Fibroblast of skin of left biceps (primary cell): Measurements from ENCODE around the gene EHD1.

Source experiments
- DNase-seq, 2 experiments: peaks; one replicate each; pipeline ENCODE4 v3.0.0-alpha.2; 2013; ENCODE audit warnings: low read depth in 2 of 2

Gene EHD1

DNA sequence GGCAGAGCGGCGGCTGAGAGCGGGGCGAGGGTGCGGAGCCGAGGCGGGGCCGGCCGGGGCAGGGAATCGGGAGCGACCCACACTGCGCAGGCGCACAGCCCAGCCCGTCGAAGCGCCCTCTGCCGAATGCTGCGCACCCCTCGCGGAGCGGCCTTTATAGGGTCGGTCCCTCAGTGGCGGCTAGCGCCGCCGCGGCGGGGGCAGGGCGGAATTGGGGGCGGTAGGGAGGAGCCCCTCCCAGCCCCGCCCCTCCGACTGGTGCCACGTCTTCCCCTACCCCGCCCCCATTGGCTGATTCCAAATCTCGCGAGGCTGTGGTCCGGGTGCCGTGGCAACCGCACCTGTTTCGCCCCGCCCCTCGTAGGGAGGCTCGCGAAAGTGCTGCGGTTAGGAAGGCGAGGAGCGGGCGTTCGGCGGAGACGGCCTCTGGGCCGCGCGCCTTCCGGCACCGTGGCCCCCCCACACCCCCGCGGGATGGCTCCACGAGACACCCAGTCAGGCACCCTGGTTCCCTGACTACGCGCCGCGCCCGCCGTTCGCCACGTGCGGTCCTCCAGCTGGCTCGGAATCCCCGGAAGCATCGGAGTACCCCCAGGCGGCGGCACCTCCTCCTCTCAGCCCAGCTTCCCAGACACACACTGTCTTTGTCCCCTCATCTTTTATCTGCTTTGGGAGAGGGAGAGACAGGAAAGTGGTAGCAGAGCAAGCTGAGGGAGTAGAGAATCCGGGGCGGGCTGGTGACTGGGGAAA, at the start of gene EHD1:
TSS of gene EHD1 (minus strand) at position 128 of the 750 bp plus-strand sequence. CDS start 157 bp downstream, outside the sequence.
- DNase-seq: peak; percentile 92 to 95

DNA sequence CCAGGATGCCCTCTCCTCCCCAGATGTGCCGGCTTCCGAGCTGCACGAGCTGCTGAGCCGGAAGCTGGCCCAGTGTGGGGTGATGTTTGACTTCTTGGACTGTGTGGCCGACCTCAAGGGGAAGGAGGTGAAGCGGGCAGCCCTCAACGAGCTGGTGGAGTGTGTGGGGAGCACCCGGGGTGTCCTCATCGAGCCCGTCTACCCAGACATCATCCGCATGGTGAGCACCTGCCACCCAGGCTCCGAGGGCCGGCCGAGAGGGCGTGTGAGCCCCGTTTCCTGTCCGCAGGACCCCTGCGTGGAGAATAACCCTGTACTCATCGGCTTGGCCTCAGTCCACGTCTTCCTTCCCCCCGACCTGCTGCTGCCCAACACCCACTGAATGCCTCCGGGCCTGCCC, 48.3 kb upstream of the EHD1 start:
- no peak for DNase-seq

DNA sequence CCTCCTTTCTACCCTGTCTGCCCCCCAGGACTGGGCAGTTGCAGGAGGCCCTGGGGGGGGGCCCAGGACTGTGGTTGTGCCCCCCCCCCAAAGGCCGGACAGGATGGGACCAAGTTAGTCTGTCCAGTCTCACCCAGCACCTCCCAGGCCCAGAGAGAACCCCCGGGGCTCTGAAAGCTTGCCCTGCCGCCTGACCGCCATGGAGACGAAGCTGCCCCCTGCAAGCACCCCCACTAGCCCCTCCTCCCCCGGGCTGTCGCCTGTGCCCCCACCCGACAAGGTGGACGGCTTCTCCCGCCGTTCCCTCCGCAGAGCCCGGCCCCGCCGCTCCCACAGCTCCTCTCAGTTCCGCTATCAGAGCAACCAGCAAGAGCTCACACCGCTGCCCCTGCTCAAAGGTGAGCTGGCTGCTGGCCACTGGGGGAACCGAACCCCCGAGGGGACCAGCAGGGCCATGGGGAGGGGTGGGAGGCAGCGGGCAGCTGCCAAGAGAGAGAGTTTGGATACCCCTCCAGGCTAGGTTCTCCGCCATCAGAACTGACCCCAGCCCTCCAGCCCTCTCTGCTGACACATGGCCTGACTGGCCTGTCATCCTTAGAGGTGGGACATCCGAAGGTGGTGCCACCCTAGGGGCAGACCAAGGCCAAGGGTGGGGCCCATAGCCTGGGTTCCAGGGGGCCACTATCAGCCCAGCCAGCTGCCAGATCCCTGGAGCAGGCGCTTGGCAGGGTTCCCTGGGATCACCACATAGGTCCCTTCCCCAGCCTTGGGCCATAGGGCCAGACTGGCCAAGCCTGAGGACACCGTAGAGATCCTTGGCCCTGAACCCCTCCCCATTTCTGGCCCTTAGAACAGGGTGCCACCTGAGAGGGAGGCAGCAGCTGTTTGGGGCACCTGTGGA, 47.4 kb upstream of the EHD1 start:
- DNase-seq: no peak

DNA sequence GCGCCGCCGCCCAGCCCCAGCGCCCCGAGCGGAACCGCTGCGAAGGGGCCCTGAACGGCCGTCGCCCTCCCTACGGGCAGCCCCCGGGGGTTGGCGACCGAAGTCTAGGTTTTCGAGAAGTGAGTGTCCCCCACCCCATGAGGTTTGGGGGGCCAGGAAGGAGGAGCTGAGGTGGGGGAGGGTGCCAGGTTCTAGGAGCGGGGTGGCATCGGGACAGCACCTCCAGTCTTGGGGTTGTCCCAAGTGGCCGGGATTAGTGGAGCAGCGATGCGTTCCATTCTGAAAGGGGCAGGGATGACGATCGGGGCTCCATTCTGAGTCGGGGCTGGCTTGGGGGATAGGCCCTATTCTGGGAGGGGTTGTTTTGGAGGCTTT, 46.5 kb upstream of the EHD1 start:
- DNase-seq: no peak

DNA sequence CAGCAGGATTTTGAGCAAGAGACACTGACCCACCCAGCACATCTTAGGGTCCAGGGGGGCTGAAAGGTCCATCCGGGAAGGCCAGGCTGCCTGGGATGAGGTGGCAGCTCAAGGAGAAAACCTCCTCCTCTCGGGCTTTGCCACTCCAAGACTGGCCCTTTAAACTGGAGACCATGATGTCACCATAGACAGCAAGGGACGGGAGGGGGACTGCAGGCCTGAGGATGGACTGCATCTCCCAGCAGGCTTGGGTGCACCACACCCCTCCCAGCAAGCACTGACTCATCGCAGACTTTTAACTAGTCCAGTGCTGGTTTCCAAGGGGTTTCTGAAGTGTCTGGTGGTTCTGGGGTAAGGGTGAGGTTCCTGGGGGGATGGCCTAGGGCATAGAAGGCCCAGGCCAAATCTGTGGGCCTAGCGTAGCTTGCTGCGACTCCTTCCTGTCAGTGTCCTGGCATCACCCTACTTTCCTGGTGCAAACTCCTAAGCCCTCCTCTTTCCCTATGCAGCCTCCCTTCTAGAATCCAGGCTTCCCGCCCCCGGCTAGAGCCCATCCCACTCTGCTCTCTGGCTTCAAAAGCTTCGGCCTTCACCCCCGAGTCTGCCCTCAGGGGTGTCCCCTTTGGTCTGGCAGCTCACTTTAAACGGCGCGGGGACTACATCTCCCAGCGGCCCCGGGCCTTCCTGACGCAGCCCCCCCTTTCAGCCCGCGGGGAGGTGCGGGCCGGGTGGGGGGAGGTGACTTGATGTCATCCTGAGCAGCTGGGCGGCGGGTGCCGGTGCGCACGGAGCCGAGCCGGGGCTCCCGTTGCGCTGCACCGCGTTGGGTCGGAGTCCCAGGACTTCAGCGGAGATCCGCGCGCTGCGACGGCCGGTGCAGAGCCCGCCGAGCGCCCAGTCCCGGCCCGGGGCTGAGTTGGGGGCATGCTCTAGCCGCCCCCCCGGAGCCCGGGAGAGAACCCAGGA, 45.8 kb upstream of the EHD1 start, which contains the start of gene PPP2R5B:
TSS of gene PPP2R5B (plus strand) at position 746 of the 966 bp plus-strand sequence. CDS start 1,046 bp downstream, outside the sequence.
- peak; percentile 74 to 76 for DNase-seq

DNA sequence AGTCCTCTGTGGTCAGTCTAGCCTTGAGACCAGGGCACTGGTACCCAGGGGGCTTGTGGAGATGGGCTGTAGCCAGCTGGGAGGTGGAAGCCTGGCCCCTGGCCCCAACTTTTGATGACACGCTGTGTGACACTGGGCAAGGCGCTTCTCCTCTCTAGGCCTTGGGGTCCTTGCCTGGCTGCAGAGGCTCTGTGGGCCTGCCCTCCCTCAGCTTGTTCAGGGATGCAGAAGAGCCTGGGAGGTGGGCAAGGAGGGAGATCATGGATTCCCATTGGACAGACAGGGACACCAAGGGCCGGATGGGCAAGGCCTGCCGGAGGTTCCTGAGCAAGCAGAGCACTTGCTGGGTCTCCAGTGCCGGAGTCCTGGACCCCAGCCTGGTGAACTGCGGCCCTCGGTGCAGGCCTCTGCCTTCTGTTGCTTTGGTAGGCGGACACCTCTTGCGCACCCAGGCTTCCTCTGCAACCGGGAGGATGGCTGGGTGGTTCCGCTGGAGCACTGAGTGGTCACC, 44.8 kb upstream of the EHD1 start:
- DNase-seq: no peak

DNA sequence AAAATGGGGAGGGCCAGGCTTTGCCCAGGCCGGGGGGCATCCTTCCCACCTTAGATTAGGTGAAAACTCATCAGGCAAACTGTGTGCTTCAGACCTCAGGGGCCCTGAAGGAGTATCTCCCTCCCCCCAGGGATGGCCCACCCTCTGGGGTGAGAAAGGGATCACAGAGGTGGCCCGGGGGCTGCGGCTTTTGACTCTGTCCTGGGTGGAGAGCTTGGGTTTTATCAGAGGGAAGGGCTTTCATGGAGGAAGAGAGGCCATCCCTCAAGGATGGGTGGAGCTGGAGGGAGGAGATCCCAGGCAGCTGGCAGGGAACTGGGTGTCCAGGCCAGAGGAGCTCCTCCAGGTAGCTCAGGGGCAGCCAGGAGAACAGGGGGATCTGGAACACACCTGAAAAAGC, 43.0 kb upstream of the EHD1 start:
- DNase-seq: no peak

DNA sequence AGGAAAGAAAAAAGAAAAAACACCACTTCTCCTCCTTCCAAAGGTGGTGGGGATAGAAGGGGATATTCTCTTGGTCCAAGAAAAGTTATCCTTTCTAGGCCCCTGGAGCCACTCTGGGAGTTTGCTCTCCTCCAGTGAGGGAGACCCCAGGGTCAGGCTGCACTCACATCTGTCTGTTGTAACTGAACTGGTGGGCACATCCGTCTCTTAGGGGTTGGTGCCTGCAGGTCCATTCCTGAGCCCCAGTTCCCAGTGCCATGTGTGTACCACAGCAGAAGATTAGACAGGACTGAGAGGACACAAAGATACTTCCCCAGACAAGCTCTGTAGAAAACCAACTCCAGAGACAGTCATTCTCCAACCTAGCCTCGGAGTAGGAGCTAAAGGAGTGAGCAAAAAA, 41.7 kb upstream of the EHD1 start:
- DNase-seq: no peak

DNA sequence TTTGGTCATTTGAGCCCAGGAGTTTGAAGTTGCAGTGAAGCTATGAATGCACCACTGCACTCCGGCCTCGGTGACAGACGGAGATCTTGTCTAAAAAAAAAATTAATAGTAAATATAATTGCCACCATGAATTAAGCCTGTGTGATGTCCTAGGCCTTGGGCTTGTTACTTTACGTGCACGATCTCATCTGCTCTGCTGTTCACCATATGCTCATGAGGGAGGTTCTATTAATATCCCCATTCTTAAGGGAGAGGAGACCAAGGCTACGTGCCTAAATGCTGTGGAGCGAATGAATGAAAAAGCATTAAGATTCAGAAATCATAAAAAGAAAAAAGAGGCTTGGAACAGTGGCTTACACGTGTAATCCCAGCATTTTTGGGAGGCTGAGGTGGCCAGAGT, 41.2 kb upstream of the EHD1 start:
- no peak for DNase-seq

DNA sequence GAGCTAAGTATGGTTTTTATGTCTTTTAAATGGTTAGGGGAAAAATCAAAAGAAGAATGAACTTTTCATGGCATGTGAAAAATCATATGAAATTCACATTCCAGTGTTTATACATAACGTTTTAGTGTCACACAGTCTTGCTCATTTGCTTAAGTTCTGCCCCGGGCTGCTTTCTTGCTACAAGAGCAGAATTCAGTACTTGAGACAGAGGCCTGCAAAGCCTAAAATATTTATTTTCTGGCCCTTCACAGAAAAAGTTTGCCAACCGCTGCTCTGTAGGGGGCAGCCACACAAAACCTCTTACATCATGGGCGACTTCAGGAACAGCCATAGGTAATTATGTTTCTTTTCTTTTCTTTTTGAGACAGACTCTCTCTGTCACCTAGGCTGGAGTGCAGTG, 39.6 kb upstream of the EHD1 start:
- peak in 1 of 2 experiments; percentile 20 for DNase-seq

DNA sequence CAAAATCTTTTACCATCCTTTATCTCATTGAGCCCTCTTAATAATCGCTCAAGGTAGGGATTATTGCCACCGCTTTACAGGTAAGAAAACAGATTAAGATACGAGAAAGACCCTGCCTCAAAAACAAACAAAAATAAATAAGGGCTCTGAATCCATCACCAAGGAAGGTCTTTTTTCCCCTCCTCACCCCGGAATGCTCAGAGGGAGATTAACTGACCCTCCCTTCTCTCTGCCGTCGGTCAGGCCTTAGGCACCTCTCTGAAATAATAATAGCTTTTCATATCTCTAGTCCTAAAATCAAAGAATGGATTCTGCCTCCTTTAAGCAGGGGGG, 39.2 kb upstream of the EHD1 start:
- DNase-seq: no peak

DNA sequence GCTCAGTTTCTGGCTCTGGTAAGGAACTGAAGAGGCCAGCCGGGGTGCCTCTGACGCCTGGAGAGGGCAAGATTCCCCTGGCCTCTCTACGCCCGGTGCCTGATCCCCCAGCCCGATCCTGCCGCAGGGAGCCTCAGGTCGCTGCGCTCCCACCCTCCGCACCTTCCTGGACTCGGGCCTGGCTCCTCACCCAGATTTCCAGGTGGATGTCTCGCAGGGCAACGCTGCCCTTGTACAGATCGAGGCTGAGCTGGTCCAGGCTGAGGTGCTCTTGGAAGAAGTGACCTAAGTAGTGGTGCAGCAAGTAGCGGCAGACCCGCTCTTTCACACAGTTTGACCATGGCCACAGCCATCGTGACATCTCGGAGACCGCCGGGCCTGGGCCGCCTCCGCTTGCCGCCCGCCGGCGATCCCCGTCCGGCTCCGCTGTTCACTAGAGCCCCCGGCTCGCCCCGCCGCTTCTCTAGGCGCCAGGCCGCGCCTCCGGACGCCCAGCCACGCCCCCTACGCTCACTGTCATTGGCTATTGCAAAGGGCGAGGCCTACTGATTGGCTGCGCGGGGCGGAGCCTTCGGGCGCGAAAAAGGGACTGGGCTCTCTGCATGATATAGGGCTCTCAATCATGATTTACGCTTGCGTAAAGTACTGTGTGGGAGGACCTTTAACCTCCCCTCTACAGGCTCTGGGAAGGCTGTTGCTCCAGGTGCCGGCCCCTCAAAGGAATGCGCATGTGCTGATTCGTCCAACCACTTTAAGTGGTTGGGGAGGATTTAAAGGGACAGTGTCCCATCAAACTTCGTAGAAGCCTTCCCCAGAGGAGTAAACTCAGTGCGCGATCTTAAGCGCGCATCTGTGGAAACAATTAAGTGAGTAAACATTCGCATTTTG, 38.6 kb upstream of the EHD1 start, which contains the start of gene ATG2A:
TSS of gene ATG2A (minus strand) at position 435 of the 888 bp plus-strand sequence. CDS start at position 361, 74 bp downstream.
- DNase-seq: peak; percentile 99

DNA sequence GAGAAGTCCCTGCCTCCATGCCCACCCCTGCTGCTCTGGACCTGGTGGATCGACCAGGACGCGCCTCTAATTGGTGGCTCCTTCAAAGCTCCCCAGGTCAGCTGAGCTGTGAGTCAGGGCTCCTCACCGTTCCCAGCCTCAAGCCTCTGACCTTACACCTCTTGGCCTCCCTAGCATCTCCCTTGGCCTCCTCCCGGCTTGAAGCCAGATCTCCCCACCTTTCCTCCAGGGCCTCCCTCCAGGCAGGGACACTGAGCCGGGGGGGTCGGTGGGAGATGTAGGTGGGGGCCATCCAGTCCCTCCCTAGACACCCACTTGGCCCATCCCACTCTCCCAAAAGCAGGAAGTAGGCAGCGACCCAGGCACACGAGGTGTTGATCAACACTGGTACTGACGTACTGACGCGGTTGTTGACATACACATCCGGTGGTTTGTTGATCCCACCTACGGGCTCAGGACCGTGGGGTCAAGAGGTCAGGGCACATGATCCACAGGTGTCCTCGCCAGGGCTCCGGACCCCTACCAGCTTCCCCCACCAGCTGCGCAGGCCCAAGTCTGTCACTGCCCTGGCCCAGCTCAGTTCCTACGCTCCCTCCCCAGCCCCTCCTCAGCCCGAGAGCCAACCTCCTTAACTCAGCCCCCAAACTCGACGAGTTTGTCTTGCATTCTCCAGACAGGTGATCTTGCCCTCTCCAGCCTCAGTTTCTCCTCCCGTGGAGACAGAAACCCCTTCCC, 37.8 kb upstream of the EHD1 start:
- DNase-seq: no peak

DNA sequence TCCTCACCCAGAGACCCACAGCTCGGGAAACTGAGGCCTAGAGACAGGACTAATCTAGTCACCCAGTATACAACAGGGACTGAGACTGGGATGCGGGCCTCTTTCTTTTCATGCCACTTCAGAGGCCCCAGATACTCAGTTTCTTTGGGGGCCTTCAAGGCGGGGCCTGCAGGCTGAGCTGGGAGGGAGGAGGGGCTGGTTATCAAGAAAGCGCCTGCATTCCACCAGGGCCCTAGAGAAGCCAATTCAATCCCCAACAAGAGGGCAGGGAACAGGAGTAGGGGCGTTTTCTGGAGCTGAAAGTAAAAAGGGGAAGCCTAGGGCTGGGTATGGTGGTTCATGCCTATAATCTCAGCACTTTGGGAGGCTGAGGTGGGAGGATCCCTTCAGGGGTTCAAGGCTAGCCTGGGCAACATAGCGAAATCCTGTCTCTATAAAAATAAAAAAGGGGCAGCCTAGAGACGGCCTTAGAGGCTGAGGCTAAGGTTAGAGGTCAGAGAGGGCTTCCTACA, 37.0 kb upstream of the EHD1 start:
- no peak for DNase-seq

DNA sequence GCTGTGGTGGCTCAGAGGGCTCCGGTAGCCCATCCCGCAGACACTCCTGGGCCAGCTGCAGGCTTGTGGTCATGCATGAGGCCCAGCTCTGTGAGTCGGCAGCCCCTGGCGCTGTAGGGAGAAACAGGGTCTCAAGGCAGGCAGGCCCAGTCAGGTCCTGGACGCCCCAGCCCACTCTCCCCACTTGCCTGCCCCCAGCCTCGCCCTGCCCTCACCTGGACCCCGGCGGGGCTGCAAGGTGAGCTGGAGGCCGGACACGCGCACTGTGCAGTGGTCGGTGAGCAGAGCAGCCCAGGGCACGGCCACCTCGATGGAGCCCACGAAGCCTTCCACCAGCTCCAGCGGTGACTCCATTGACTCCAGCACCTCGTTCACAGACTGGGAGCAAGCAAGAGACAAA, 35.7 kb upstream of the EHD1 start:
- DNase-seq: no peak

DNA sequence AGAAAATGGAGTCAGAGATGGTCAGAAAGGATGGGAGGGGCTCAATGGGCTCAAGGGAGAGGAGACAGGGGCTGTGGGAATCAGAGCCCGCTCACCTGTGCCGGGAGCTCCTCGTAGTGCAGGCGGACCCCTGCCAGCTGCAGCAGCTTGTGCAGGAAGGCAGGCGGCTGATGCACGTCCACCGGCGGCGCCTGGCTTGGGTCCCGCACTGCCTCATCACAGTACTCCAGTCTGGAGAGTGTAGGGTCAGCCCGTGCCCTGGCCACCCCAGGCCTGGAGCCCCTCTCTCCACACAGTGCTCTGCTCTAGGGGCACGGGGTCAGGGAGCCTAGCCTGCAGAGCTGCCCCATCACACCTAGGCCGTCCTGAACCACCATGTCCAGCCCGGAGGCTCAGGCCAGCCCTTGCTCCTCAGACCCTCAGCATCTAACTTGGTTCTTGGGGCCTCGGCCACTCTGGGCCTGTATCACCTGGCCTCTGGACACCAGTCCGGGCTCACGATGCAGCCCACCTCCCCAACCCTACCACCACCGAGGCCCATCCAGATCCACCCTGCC, 34.8 kb upstream of the EHD1 start:
- no peak for DNase-seq

DNA sequence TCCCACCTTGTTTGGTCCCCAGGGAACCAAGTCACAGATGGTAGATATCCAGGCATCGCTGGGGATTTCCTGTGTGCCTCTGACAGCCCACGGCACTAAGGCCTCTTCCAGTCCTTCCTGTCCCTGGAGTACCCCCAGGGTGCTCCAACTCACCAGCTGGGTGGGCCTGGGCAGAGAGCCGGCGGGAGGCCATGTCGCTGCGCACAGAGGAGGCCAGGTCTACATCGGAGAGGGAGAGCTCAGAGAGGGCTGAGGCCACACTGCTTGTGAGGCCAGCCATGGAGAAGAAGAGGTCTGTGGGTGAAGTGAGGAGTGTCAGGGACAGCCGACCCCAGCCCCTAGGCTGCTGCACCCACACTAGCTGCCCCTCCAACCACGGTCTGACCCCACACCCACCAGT, 33.3 kb upstream of the EHD1 start:
- no peak for DNase-seq

DNA sequence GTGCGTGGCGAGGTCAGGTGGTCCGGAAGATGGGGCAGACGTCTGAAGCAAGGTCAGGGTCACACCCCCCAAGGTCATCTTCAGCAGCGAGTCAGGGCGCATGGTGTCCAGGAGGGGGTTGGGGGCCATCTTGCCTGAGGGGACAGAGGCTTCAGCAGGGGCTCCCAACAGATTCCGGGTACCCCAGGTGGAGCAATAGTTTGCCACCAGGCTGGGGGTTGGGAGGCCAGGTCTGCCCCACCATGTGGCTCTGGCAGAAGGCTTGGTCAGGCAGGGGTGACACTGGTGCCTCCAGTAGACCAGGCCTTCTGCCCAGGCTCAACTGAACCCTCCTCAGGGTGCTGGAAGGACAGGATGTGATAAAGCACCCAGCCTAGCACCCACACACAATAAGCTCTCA, 32.7 kb upstream of the EHD1 start:
- DNase-seq: no peak

DNA sequence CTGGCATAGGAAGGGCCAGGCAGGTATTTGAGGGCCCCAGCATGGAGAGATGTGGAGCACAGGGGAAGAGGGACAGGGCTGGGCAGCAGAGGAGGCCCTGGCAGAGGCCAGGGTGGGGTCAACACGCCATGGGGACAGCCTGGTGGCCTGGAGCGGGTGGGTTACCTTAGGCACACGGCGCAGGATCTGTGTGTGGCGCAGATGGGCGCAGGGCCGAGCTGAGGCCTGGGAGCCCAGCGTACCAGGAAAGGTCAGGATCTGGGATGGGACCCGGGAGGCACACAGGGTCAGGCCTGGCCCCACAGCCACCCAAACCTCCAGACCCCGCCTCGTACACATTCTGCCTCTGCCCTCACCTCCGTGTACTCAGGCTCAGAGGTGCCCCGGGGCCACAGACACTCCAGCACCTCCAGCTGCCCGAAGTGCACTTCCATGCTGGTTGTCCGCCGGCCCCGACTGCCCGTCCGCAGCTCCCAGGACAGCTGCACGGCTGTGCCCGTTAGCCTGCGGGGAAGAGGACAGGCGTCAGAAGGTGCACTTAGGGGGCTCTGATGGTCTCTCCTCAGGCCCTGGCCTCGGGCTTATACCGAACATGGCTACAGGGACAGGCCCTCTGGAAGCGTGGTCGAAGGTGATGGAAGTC, 32.2 kb upstream of the EHD1 start:
- no peak for DNase-seq
